AG09309 (cell line): ENCODE data around the gene RPRML.
"Not testable (repeated sequence)": the region's sequence is repeated elsewhere in the genome, so short reads cannot be mapped to it uniquely, and the experiment has no call there.

ENCODE experiments used
- DNase-seq: peaks from one replicate; pipeline ENCODE4 v3.0.0-alpha.2; 2010; ENCODE audit warnings: low read depth
- H3K4me3 ChIP-seq: 2 replicates; pipeline ENCODE4 v1.5.1; 2011; ENCODE audit warnings: mild to moderate bottlenecking, low read depth, low read length, moderate library complexity; ENCODE audit not compliant: control insufficient read depth
- TF ChIP-seq, protein P1 (sequence below): IDR thresholded peaks from 2 replicates; pipeline ENCODE4 v1.5.1; 2011; ENCODE audit warnings: mild to moderate bottlenecking, low read depth, low read length, inconsistent platforms; ENCODE audit not compliant: insufficient read depth, control insufficient read depth; ENCODE audit errors: missing control alignments

Gene RPRML

GRCh38 chr17:46995841-46996571, 17.0 kb upstream of the RPRML start:
- TF ChIP-seq, protein P1, sequence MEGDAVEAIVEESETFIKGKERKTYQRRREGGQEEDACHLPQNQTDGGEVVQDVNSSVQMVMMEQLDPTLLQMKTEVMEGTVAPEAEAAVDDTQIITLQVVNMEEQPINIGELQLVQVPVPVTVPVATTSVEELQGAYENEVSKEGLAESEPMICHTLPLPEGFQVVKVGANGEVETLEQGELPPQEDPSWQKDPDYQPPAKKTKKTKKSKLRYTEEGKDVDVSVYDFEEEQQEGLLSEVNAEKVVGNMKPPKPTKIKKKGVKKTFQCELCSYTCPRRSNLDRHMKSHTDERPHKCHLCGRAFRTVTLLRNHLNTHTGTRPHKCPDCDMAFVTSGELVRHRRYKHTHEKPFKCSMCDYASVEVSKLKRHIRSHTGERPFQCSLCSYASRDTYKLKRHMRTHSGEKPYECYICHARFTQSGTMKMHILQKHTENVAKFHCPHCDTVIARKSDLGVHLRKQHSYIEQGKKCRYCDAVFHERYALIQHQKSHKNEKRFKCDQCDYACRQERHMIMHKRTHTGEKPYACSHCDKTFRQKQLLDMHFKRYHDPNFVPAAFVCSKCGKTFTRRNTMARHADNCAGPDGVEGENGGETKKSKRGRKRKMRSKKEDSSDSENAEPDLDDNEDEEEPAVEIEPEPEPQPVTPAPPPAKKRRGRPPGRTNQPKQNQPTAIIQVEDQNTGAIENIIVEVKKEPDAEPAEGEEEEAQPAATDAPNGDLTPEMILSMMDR, result no peak

DNA sequence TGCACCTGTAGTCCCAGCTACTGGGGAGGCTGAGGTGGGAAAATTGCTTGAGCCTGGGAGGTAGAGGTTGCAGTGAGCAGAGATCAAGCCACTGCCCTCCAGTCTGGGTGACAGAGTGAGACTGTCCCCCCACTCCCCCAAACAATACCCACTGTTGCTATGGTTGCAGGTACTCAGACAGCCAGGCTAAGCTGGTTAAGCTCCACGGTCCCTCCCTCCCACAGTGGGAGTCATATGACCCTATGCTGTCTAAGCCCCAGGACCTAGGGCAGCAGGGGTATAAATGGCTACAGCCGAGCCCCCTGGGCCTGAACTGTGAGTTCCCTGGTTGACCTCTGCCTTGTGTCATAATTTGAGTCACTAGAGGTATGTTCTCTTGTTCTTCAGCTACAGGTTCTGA, 15.9 kb upstream of the RPRML start:
- no peak for DNase-seq
- TF ChIP-seq, protein P1, result no peak
- H3K4me3 ChIP-seq, result no peak overlapping the region

More at GRCh38 chr17:46995841-46996571, 17.0 kb upstream of the RPRML start:
- no peak overlapping the region for H3K4me3 ChIP-seq
- peak; percentile 1 for DNase-seq

GRCh38 chr17:46991617-46992016, 12.6 kb upstream of the RPRML start:
- H3K4me3 ChIP-seq, result no peak overlapping the region

DNA sequence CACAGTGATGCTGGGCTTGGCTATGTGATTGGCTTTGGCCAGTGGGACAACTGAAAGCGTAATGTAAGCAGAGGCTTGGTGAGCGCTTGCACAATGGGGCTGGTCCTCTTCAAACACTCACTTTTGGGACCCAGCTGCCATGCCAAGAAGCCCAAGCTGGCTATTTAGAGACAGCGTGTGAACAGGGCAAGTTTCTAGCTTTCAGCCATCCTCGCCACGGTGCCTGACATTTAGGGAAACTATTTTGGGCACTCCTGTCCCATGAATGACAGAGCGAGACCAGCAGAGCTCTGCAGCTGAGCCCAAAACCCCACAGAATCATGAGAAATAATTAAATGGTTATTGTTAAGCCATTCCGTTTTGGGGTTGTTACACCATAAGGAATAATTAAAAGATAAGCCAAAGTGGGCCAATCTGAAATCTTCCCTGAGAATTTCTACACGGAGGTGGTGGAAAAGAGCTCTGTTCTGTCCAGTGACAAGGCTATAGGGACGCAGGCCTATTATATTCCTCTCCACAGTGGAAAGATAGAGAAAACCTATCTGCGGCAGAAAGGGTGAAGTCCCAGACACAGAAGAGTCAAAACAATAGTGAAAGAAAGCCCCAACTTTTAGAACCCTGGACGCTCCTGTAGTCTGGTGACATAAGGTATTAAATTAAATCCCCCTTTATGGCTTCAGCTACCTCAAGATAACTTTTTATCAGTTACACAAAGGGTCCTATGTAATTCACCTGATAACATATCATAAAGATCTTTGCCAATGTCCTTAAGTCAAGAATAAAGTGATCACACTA, 10.8 kb upstream of the RPRML start:
- no peak overlapping the region for H3K4me3 ChIP-seq
- DNase-seq, result no peak
- TF ChIP-seq, protein P1, result no peak

More at GRCh38 chr17:46991617-46992016, 12.6 kb upstream of the RPRML start:
- TF ChIP-seq, protein P1, result no peak
- DNase-seq, result no peak

- not testable (repeated sequence) for DNase-seq, H3K4me3 ChIP-seq
Measured at GRCh38 chr17:46987927-46988326, 8.9 kb upstream of the RPRML start.

- TF ChIP-seq, protein P1, result no peak
- H3K4me3 ChIP-seq, result no peak overlapping the region
- no peak for DNase-seq
Measured at GRCh38 chr17:46986366-46986765, 7.3 kb upstream of the RPRML start.

DNA sequence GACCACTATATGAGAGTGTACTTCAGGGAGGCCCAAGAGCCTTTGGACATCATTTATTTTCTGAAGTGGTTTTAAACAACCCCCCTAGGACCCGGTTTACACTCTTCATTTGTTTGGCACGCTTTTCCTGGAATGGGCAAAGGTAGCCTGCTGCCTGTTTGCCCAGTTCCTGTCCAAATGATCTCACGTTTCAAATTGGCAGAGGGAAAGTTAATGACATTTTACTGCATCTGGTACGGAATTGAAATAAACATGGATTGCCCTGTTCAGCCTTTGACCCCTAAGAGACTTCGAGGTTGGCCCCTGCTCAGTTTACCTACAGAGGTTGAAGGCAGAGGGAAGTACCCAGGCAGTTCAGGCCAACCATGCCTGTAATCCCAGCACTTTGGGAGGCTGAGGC, 5.8 kb upstream of the RPRML start:
- TF ChIP-seq, protein P1, result no peak
- no peak overlapping the region for H3K4me3 ChIP-seq
- no peak for DNase-seq
